NCI-H2107 (cell line): Measurements from ENCODE around the gene PRDX6.
"Not testable (repeated sequence)": the region's sequence is repeated elsewhere in the genome, so short reads cannot be mapped to it uniquely, and the experiment has no call there.

Experiments
- DNase-seq: peaks from one replicate; lab custom pipeline; 2025; lab: John Stamatoyannopoulos, UW

Gene PRDX6

GRCh38 chr1:173467426-173467825 is 9.7 kb upstream of the PRDX6 start:
- no peak for DNase-seq

GRCh38 chr1:173469656-173470055 is 7.5 kb upstream of the PRDX6 start:
- DNase-seq: no peak

GRCh38 chr1:173470608-173471007 is 6.5 kb upstream of the PRDX6 start:
- no peak for DNase-seq

- no peak for DNase-seq
Measured at GRCh38 chr1:173473599-173474011, 3.5 kb upstream of the PRDX6 start.

GRCh38 chr1:173474097-173474779 is 2.9 kb upstream of the PRDX6 start:
- DNase-seq: no peak

GRCh38 chr1:173474780-173475421 is 2.2 kb upstream of the PRDX6 start:
- not testable (repeated sequence) for DNase-seq

GRCh38 chr1:173475564-173476196 is 1.5 kb upstream of the PRDX6 start:
- DNase-seq: no peak

GRCh38 chr1:173476197-173476664 is 904 bp upstream of the PRDX6 start:
- DNase-seq: no peak

- peak; percentile 83 for DNase-seq
Measured at GRCh38 chr1:173476665-173477285, 360 bp upstream of the PRDX6 start.

GRCh38 chr1:173478094-173478674 is 1.0 kb downstream of the PRDX6 start:
- DNase-seq: no peak

- no peak for DNase-seq
Measured at GRCh38 chr1:173479649-173480048, 2.5 kb downstream of the PRDX6 start.

GRCh38 chr1:173481195-173481772 is 4.1 kb downstream of the PRDX6 start:
- DNase-seq: no peak

GRCh38 chr1:173482683-173483082 is 5.5 kb downstream of the PRDX6 start:
- no peak for DNase-seq

- no peak for DNase-seq
Measured at GRCh38 chr1:173484276-173484675, 7.1 kb downstream of the PRDX6 start.

- DNase-seq: no peak
Measured at GRCh38 chr1:173485401-173485800, 8.3 kb downstream of the PRDX6 start.

GRCh38 chr1:173488001-173488400 is 10.9 kb downstream of the PRDX6 start:
- no peak for DNase-seq

- DNase-seq: no peak
Measured at GRCh38 chr1:173489149-173489600, 12.0 kb downstream of the PRDX6 start.

GRCh38 chr1:173489929-173490328 is 12.8 kb downstream of the PRDX6 start:
- no peak for DNase-seq

GRCh38 chr1:173491508-173491907 is 14.4 kb downstream of the PRDX6 start:
- no peak for DNase-seq

GRCh38 chr1:173493125-173493524 is 16.0 kb downstream of the PRDX6 start:
- DNase-seq: not testable (repeated sequence)

- DNase-seq: no peak
Measured at GRCh38 chr1:173495609-173496267, 18.6 kb downstream of the PRDX6 start.
